Colonic mucosa (tissue), 4 donors: ENCODE data around the gene MAVS. TPM values are rescaled to one million over a fixed set of nuclear protein-coding genes. Genes with fewer than 3 reads are reported as not detected.
A peak's percentile ranks its signal among the peaks of the same experiment; 100 is the strongest.

ENCODE experiments used
- DNase-seq: peaks from one replicate; pipeline ENCODE4 v3.0.0-alpha.2; 2020
- H3K27ac ChIP-seq: fragments of 200-600 bp; one replicate; pipeline ENCODE4 v1.8.0; 2021
- H3K27me3 ChIP-seq: fragments of 200-600 bp; one replicate; pipeline ENCODE4 v1.8.0; 2021
- H3K36me3 ChIP-seq: fragments of 200-600 bp; one replicate; pipeline ENCODE4 v1.8.0; 2021
- H3K4me1 ChIP-seq: fragments of 200-600 bp; one replicate; pipeline ENCODE4 v1.8.0; 2021; ENCODE audit warnings: mild to moderate bottlenecking
- H3K4me3 ChIP-seq: fragments of 200-600 bp; one replicate; pipeline ENCODE4 v1.8.0; 2021
- H3K9ac ChIP-seq, 2 donors: one replicate each; pipeline ENCODE4 v1.7.0; 2013; ENCODE audit warnings: control low read depth in 2 of 2, low read depth in 2 of 2, low read length in 2 of 2
- H3K9me3 ChIP-seq: fragments of 200-600 bp; one replicate; pipeline ENCODE4 v1.8.0; 2021
- intact Hi-C: fragments of 100-400 bp; cut with DNase I; formaldehyde crosslinking; loops from one replicate; pipeline ENCODE4 v1.14.1; 2022
- total RNA-seq, 2 donors: library from RNA; stranded (reverse); fragmentation: NEBNext Ultra II Directional in 1 of 2; extraction: Animal tissue kit (Norgen Biotek cat#: 25700) in 1 of 2; gene quantifications; one replicate each; pipeline ENCODE4 v1.2.1, GENCODE V29; 2021
- TF ChIP-seq, protein P1 (sequence below): fragments of 200-600 bp; IDR thresholded peaks from one replicate; pipeline ENCODE4 v1.8.0; 2022; ENCODE audit warnings: antibody characterized with exemption, mild to moderate bottlenecking
- donor health status: healthy.
- donor health status: DM: no; HTN: no; CAD: no.
- donor health status: DM: no; HTN: no; CAD: no.

MAVS gene
- total RNA-seq, 2 donors from 2014 or later = 46.2 to 70.7 TPM

DNA sequence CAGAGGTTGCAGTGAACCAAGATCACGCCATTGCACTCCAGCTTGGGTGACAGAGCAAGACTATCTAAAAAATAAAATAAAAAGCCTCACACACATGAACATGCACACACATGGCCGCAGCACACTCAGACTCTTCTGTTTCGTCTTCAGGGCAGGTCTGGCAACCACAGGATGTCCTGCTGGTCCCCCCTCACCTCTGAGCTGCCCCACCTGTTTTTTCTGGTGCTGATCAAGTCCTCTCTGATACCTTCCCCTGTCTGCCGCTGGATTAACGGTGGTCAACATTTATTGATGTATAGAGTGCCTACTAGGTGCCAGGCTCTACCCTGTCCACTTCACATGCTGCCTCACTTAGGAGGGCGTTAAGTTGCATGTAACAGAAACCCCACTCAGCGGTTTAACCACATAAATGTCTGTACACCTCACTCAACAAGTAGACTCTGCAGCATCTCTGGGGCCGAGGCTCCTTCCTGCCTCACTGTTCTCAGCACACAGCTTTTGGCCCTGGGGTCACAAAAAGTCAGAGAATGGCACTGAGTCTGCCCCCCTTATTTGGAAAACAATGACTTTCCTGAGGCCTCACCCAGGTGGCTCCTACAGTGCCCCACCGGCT is 30.8 kb upstream of the MAVS start:
- peaks cover 25% of the 10 kb centered on the region for H3K4me1 ChIP-seq
- no peak overlapping the region for H3K27ac ChIP-seq
- no peak for DNase-seq
- no peak overlapping the region for H3K4me3 ChIP-seq
- no peaks in the 10 kb centered on the region for H3K9me3 ChIP-seq
- no peak overlapping the region for H3K9ac ChIP-seq
- TF ChIP-seq, protein P1, sequence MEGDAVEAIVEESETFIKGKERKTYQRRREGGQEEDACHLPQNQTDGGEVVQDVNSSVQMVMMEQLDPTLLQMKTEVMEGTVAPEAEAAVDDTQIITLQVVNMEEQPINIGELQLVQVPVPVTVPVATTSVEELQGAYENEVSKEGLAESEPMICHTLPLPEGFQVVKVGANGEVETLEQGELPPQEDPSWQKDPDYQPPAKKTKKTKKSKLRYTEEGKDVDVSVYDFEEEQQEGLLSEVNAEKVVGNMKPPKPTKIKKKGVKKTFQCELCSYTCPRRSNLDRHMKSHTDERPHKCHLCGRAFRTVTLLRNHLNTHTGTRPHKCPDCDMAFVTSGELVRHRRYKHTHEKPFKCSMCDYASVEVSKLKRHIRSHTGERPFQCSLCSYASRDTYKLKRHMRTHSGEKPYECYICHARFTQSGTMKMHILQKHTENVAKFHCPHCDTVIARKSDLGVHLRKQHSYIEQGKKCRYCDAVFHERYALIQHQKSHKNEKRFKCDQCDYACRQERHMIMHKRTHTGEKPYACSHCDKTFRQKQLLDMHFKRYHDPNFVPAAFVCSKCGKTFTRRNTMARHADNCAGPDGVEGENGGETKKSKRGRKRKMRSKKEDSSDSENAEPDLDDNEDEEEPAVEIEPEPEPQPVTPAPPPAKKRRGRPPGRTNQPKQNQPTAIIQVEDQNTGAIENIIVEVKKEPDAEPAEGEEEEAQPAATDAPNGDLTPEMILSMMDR = no peak
- intact Hi-C loops = loop anchor here (2.0 kb wide), 1 partner anchor 27 kb away; no protein-coding TSS in a partner anchor
- no peaks in the 10 kb centered on the region for H3K36me3 ChIP-seq
- no peaks in the 10 kb centered on the region for H3K27me3 ChIP-seq

DNA sequence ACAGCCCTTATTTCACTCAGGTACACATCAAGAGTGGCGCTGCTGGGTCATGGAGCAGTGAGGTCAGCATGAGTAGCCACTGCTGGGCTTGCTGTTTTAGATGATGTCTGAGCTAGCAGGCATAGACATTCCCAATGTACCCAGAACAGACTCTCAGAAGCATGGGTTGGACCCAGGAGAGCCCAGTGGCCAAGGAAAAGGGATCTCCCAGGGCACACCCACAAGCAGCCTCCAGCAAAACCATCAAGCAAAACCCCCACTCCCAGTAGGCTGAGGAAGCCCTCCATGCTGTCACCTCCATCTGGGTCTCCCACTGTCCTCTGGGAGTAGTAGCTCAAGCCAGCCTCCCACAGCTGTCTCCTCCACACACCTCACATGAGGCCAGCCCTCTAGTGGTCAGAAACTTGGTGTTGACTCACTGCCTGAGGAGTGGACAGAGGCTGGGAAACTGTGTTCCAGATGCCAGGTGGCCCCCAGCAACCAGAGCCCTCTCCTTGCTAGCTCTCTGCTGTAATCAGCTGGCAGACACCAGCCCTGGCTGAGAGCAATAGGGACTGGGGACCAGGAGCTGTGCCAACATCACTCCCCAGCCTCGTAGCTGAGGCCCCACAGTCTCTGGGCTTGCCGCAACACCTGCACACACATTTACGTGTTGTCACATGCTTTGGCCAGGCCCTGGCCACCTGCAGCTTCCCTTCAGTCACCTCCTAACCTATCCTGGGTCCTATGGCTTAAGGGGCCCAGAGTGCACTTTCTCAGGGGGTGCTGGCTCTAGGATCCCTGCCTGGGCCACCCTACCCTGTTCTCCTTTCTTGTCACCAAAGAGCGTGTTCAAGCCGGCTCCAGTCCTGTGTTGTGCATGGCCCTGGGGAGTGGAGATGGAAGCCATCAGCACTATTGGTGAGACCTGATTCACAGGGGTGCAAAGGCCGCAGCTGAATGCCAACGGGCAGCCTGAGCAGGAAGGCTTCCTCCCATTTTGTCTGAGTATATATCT is 28.2 kb upstream of the MAVS start:
- Histone ChIP-seq H3K9me3 (no peaks in the 10 kb centered on the region), H3K36me3 (peaks cover 9% of the 10 kb centered on the region), H3K27me3 (no peaks in the 10 kb centered on the region), H3K9ac (peak overlapping the region in 1 of 2 donors; percentile 53), H3K4me1 (peaks cover 12% of the 10 kb centered on the region), H3K4me3 (no peak overlapping the region), H3K27ac (peak overlapping the region; percentile 56)
- peak; percentile 86 for DNase-seq
- TF ChIP-seq, protein P1 = peak; percentile 67
- intact Hi-C loops = no loop called here

DNA sequence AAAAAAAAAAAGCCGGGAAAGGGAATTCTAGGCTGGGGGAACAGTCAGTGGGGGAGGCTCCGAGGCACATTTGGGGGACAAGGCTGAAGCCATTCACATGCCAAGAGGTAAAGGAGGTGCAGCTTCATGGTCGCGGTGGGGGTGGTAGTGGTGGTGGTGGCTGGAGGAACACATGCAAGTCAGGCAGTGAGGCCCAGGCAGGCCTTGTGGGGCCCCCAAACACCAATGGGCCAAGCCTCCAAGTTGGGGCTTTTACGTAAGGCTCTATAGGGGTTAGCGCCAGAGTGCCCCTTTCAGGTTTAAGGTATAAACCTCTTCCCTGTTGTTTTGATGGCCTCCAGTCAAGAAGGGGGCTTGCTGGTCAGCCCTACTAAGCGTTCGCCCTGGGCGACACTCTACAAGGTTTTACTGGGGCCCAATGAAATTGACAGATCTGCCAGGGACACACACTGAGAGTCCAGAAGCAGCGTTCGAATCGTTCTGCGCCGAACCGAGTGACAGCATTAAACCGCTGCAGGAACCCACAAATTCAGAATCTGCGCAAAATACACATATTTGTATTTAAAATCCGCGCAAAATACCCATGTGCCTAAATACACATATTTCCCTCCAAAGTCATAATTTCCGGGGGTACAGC is 27.1 kb upstream of the MAVS start:
- H3K9ac ChIP-seq = peak overlapping the region; percentile 72 to 88
- H3K27ac ChIP-seq = peak overlapping the region; percentile 91
- intact Hi-C loops = no loop called here
- DNase-seq = no peak
- no peaks in the 10 kb centered on the region for H3K9me3 ChIP-seq
- peaks cover 9% of the 10 kb centered on the region for H3K36me3 ChIP-seq
- peaks cover 9% of the 10 kb centered on the region for H3K4me1 ChIP-seq
- TF ChIP-seq, protein P1 = no peak
- H3K27me3 ChIP-seq = no peaks in the 10 kb centered on the region
- peak overlapping the region; percentile 53 for H3K4me3 ChIP-seq

DNA sequence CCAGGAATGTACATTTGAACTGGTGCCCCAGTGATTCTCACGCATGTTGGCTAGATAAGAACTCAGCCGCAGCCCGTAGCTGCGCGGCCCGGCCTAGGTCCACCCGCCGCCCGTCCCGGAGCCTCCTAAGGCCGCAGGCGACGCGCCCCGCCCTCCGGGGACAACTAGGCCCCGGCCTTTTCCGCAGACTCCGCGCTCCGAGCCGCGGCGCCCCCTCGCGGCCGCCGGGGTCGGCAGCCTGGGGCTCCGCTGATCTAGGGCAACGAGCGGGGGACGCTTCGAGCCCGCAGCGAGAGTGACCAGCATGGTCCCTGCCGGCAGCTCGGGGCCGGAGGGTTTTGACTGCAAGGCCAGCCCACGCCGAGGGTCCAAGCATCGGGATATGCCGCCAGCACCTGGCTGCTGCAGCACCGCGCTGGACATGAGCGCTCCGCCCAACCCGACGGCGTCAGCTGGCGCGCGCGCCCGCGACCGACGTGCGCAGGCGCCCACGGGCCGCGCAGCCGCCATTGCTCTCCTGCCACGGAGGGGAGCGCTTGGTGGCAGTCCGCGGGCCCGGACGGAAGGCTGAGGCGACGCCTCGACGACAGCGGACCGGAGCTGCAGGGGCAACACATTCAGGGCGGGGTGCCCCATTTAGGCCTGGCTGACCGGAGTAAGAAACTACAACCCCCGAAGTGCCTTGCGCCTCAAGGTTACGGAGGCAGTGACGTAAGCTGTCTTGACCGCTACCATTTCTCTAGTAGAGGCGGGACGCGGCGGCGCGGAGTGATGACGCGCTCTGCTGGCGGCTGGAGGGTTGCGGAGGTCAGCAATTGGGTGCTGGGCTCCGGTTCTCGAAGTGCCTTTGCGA is 26.4 kb upstream of the MAVS start, which contains the start of gene AP5S1:
TSS of gene AP5S1 (plus strand) at position 500 of the 853 bp plus-strand sequence. CDS start 1,571 bp downstream, outside the sequence.
- peak within 1 kb of the TSS; percentile 91 for H3K27ac ChIP-seq
- H3K9ac ChIP-seq = peak within 1 kb of the TSS; percentile 72 to 88
- peak within 1 kb of the TSS; percentile 53 for H3K4me3 ChIP-seq
- intact Hi-C loops = no loop called here
- H3K27me3 ChIP-seq = no peaks in the 10 kb centered on the region
- peaks cover 9% of the 10 kb centered on the region for H3K36me3 ChIP-seq
- H3K4me1 ChIP-seq = peaks cover 9% of the 10 kb centered on the region
- DNase-seq = peak; percentile 99
- no peaks in the 10 kb centered on the region for H3K9me3 ChIP-seq
- TF ChIP-seq, protein P1 = peak; percentile 98
